Measurements from ENCODE around the gene NBAS. TPM values are rescaled to one million over a fixed set of nuclear protein-coding genes. Genes with fewer than 3 reads are reported as not detected.
"Not testable (repeated sequence)": the region's sequence is repeated elsewhere in the genome, so short reads cannot be mapped to it uniquely, and the experiment has no call there.

The NBAS gene
- total and polyA plus RNA-seq, 9 of the 15 experiments (the other 6 are each of a cell fraction or from before 2014, with no cell fraction given): 15.3 to 94.4 (median 69.9) TPM

DNA sequence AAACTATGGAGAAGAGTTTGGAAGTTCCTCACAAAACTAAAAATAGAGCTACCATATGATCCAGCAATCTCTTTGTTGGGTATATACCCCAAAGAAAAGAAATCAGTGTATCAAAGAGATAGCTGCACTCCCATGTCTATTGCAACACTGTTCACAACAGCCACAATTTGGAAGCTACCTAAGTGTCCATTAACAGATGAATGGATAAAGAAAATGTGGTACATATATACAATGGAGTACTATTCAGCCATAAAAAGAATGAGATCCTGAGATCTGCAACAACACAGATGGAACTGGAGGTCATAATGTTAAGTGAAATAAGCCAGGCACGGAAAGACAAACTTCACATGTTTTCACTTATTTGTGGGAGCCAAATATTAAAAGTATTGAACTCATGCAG is 350.6 kb downstream of the NBAS start:
- CTCF ChIA-PET (ENCODE audit: low intra/inter-chr PET ratio); in situ Hi-C loops (cut with MboI): not testable (repeated sequence)

DNA sequence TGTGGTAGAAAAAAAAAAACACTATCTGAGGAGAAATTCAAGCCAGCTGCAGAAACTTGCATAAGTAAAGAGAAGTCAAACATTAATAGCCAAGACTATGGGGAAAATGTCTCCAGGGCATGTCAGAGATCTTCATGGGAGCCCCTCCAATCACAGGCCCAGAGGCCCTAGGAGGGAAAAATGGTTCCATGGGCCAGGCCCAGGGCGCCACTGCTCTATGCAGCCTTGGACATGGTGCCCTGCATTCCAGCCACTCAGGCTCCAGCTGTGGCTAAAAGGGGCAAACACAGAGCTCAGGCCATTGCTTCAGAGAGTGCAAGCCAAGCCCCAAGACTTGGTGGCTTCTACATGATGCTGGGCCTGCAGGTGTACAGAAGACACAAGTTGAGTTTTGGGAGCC is 354.7 kb downstream of the NBAS start:
- peaks cover 0 to 2% of the 10 kb centered on the region in 2 experiments; a peak in 3 of 5 replicates for H3K4me1 ChIP-seq (replicated peaks in 1 of 2; ENCODE audit: control insufficient read depth in 2 of 2, insufficient read depth in 2 of 2, low read length in 2 of 2)
- CTCF ChIA-PET (ENCODE audit: low intra/inter-chr PET ratio): no interaction called here
- H3K27me3 ChIP-seq (ENCODE audit: control insufficient read depth in 2 of 2, insufficient read depth in 2 of 2, low read length in 2 of 2): no peaks in the 10 kb centered on the region
- H3K79me2 ChIP-seq (ENCODE audit: control insufficient read depth, insufficient read depth, low read length): no peaks in the 10 kb centered on the region
- no TSS peak for BruUV-seq (replicated peaks)
- H3K9me1 ChIP-seq (ENCODE audit: control insufficient read depth, insufficient read depth, low read length): no peaks in the 10 kb centered on the region
- H3K9me3 ChIP-seq (replicated peaks; ENCODE audit: control insufficient read depth, insufficient read depth, low read depth, low read length): no peaks in the 10 kb centered on the region
- no peak overlapping the region for H3K4me3 ChIP-seq
- ATAC-seq (peak; percentile 30; the same call in 2 of the 3 replicates), DNase-seq (ENCODE audit: extremely low read depth in 1 of 4, low spot score in 3 of 4) (no peak), FAIRE-seq (no peak)
- no peaks in the 10 kb centered on the region for H4K20me1 ChIP-seq (replicated peaks; ENCODE audit: control insufficient read depth, insufficient read depth, low read length)
- POLR2A ChIA-PET: no interaction called here
- no peak overlapping the region for H3K9ac ChIP-seq (ENCODE audit: insufficient read depth in 1 of 2, low read depth in 2 of 2, low read length in 2 of 2)
- 75% methylated on average over 1 of the region's 1 CpG for WGBS (ENCODE audit: insufficient coverage, low coverage, missing lambda C conversion rate)
- peaks cover 31% of the 10 kb centered on the region; the same call in 2 of the 3 replicates for H3K36me3 ChIP-seq (ENCODE audit: control insufficient read depth, insufficient read depth, low read length)
- in situ Hi-C loops (cut with MboI): no loop called here
- H2AFZ ChIP-seq (ENCODE audit: low read depth, low read length): no peak overlapping the region
- intact Hi-C loops (cut with micrococcal nuclease): no loop called here
- no peak overlapping the region for H3K27ac ChIP-seq (ENCODE audit: extremely low read depth, low read depth, low read length)
- H3K4me2 ChIP-seq (ENCODE audit: insufficient read depth, low read length): no peak overlapping the region
- TF ChIP-seq CHCHD3 (CRISPR knock-in tag; IDR thresholded peaks at IDR 0.05) (no peak), KLF1 (tag; IDR thresholded peaks at IDR 0.05) (no peak), POLR2A (conservative IDR thresholded peaks at IDR 0.05) (no peak), TFAM (CRISPR knock-in tag; conservative IDR thresholded peaks at IDR 0.05) (no peak)
- TF ChIP-seq, protein P1, sequence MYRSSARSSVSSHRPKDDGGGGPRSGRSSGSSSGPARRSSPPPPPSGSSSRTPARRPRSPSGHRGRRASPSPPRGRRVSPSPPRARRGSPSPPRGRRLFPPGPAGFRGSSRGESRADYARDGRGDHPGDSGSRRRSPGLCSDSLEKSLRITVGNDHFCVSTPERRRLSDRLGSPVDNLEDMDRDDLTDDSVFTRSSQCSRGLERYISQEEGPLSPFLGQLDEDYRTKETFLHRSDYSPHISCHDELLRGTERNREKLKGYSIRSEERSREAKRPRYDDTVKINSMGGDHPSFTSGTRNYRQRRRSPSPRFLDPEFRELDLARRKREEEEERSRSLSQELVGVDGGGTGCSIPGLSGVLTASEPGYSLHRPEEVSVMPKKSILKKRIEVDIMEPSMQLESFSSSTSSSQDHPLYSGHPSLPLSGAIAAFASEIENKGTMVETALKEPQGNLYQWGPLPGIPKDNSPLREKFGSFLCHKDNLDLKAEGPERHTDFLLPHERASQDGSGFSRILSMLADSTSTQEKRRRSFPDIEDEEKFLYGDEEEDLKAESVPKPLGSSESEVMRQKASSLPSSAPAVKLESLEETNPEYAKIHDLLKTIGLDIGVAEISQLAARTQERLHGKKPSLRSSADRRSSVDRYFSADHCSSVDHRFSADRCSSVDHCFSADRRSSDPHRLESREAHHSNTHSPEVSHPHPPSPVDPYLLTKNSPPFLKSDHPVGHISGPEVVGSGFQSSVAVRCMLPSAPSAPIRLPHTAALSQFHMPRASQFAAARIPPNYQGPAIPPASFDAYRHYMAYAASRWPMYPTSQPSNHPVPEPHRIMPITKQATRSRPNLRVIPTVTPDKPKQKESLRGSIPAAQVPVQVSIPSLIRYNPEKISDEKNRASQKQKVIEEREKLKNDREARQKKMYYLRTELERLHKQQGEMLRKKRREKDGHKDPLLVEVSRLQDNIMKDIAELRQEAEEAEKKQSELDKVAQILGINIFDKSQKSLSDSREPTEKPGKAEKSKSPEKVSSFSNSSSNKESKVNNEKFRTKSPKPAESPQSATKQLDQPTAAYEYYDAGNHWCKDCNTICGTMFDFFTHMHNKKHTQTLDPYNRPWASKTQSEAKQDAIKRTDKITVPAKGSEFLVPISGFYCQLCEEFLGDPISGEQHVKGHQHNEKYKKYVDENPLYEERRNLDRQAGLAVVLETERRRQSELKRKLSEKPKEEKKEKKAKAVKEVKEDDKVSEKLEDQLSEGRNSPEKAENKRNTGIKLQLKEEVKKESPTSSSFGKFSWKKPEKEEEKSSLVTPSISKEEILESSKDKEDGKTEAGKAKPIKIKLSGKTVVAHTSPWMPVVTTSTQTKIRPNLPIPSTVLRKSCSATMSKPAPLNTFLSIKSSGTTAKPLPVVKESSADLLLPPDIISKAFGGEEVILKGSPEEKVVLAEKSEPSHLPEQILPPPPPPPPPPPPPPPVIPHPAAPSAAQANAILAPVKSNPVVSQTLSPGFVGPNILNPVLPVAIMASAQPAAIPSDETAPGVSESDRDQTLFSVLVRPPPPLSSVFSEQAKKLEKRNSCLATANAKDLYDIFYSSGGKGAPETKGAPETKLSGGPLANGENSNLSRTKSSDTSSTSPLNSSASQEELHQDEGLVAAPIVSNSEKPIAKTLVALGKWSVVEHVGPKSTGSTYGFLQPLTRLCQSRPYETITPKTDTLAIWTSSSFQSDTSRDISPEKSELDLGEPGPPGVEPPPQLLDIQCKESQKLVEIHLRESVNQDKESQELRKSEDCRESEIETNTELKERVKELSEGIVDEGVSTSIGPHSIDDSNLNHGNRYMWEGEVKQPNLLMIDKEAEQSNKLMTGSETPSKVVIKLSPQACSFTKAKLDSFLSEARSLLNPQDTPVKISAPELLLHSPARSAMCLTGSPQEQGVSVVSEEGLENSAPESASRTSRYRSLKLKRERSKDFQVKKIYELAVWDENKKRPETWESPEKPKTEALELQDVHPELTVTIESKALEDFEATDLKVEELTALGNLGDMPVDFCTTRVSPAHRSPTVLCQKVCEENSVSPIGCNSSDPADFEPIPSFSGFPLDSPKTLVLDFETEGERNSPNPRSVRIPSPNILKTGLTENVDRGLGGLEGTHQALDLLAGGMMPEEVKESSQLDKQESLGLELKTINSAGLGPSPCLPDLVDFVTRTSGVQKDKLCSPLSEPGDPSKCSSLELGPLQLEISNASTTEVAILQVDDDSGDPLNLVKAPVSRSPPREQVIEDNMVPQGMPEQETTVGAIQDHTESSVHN (IDR thresholded peaks at IDR 0.05; ENCODE audit: borderline replicate concordance in 1 of 2, low read depth in 1 of 2): no peak

More for the DNA sequence above, 350.6 kb downstream of the NBAS start:
- H3K4me2 ChIP-seq (ENCODE audit: insufficient read depth, low read length); intact Hi-C loops (cut with micrococcal nuclease); H3K27ac ChIP-seq (ENCODE audit: extremely low read depth, low read depth, low read length); BruUV-seq (replicated peaks); H3K9me3 ChIP-seq (replicated peaks; ENCODE audit: control insufficient read depth, insufficient read depth, low read depth, low read length); H3K9ac ChIP-seq (ENCODE audit: insufficient read depth in 1 of 2, low read depth in 2 of 2, low read length in 2 of 2); DNase-seq (ENCODE audit: extremely low read depth in 1 of 4, low spot score in 3 of 4); FAIRE-seq; H3K27me3 ChIP-seq (ENCODE audit: control insufficient read depth in 2 of 2, insufficient read depth in 2 of 2, low read length in 2 of 2); H3K4me1 ChIP-seq (replicated peaks in 1 of 2; ENCODE audit: control insufficient read depth in 2 of 2, insufficient read depth in 2 of 2, low read length in 2 of 2); H3K9me1 ChIP-seq (ENCODE audit: control insufficient read depth, insufficient read depth, low read length); ATAC-seq; H3K4me3 ChIP-seq; H2AFZ ChIP-seq (ENCODE audit: low read depth, low read length); H3K79me2 ChIP-seq (ENCODE audit: control insufficient read depth, insufficient read depth, low read length); POLR2A ChIA-PET; H4K20me1 ChIP-seq (replicated peaks; ENCODE audit: control insufficient read depth, insufficient read depth, low read length): not testable (repeated sequence)
- 100% methylated on average over 1 of the region's 1 CpG for whole genome bisulfite sequencing (ENCODE audit: insufficient coverage, low coverage, missing lambda C conversion rate)
- H3K36me3 ChIP-seq (ENCODE audit: control insufficient read depth, insufficient read depth, low read length): peaks cover 58% of the 10 kb centered on the region

Measured in K562 (cell line).